Measurements from ENCODE around the gene C4BPA.
A peak's percentile ranks its signal among the peaks of the same experiment; 100 is the strongest.

Gene C4BPA

DNA sequence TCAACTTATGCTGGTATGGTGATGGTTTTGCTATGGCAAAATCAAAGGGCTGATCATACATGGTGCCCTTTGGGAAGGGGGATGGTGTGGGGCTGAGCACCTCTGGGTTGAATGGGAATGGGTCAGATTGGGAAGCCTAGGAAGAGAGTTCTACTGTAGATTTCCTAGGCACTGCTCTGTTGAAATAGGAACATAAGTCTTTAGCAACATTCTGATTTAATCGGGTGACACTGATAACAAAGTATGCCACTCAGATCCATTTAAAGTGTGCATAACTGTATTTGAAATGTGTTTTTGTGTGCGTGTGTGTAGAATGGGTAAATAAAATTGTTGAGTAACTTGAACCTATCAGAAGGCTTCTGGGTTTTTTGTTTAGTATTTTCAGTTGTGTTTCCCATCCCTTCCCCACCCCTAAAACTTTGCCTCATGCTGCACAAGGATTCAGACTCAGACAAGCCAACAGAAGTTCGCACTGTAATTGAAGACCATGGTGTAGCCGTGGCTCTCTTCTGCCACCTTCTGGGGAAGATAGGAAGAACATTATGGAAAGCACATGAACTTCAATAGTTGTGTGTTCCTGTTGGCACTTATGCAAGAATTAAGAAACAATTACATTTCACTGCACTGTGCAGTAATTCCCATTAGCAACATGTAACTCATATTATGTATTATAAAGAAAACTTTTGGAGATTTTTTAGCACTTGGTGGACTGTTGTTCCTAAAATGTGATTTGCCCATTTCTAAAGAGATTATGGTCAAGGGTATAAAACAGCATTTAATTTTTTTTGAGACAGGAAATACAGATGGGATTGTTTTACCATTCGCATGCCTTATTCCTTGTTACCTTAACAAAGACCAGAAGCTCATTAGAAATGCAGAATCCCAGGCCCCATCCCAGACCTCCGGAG is 26.3 kb upstream of the C4BPA start:
- peak; percentile 80 for DNase-seq

DNA sequence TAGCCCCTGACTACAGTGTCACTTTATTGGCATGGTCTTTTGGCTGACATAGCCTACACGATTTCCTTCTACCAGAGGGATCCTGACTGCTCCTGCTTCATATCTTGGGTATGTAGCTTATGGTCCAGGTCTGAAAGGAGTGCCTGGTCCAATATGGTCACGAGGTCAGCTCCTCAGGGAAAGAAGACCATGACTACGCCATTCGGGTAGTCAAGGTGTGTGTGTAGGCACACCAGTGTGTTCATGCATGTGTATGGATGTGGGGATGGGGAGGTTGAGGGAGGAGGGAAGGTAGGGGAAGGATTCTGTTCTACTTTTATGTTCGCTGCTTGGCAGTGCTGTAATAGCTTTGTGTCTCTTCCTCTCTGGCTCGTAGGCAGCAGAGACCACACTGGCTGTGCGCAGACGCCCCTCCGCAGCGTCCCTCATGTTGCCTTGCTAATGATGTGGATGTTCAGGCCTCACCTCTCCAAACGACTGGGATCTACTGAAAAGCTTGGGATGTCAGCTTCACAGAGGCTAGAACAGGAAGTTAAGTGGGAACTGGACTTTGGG is 25.4 kb upstream of the C4BPA start:
- DNase-seq = no peak

DNA sequence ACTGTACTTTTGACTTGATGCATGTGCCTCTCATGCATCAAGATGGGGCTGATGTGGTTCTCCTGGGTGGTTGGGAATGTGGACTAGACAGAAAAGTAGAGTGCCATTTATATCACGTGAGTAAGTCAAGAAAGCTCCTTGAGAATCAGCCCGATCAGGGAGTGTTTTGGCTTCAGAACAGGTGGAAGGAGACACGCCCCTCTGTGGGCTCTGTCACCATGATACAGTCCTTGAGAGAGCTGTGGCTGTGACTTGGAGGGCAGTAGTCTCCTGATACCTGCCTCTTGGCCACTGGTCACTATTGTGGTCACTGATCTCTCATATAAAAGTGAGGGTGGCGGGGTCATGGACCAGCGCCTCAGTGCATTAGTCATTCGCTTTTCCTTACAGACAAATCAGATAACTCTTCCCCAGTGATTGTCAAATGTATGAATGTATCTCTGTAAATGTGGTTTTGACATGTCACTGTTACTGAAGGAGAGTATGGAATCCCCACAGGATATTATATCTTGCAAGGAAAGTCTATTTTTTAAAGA is 24.3 kb upstream of the C4BPA start:
- no peak for DNase-seq

DNA sequence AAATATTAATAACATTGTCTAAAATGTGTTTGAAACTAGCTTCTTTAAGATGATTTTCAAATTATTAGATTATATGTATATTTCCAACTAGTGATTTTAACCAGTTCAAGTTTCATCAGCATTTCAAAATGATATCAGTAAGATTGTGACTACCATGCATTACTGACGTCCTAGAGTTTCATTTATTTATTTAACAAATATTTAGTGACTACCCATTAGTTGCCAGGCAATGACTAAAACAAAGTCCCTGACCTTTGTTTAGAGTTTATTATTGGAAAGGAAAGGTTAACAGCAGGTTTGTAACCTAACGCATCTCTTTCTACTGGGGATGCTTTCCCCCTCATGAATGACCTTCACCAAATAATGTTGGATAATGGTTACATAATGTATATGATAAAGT is 22.9 kb upstream of the C4BPA start:
- no peak for DNase-seq

DNA sequence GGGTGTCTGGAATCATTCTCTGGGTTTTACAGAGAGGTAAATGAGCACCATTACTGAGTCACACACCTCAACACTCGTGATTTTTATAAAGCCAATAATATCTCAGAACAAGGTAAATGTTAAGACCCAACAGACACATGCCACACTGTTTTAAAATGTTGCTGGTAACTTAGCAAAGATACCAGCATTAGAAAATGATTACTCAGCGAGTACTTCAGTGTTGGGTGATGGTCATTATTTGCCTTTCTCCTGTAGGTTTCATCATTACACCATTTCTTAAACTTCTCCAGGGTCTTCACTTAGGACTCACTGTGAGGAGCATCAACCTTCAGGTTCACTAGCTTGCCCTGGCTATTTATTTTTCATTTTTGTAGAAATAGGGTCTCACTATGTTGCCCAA is 22.2 kb upstream of the C4BPA start:
- no peak for DNase-seq

DNA sequence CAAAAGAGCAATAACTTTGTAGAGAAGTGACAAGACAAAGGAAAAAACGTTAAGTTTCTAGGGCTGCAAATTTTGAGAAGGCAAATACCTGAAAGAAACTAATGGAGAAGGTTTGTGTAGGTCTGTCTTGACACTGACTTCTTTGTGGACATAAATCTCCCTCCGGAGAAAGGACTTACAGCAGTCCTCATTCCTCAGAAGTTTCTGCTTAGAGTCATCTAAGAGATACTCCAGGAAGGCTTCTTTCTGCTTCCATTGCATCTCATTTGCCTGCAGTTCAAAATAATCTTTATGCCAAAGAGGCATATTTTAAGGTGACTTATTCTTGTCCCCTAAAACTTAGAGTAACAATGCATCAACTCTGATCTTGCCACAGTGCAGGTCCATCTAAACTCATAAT is 19.8 kb upstream of the C4BPA start:
- no peak for DNase-seq

DNA sequence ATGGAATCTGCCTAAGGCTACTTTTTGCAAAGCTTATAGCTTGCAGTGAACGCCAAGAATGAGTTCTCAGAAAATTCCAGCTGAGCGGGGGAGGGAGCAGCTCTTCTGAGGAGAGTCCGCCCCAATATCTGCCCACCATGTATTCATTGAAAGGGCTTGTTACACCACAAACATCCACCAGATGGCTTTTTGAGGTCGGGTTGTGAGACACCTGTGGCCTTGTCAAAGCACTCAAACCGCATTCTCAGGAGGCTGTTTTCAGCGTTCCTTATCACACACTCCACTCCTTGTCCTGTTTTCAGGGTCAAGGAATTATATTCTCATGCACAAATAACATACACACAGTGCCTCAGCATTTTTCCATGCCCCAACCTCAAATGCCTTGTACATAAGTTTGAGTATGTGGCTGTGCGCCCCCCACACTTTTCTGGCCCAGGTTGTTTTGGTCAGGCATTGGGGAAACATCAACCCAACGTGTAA is 19.3 kb upstream of the C4BPA start:
- peak; percentile 62 for DNase-seq

DNA sequence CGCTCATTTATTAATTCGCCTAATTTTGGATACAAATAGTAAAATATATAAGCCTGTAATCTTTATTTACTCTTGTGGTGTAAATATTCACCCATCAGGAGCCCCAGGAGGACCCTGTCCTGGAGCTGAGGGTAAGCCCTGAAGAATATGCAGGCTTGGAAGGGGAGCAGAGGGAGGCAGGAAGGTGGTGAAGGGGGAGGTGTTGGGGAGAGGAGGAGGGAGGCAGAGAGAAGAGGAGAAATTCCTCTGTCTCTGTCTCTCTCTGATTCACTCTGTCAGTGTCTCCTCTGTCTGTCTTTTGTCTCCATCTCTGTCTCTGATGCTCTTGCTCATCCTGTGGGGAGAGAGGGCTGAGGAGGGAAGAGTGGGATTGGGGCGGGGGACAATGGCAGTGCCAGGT is 18.1 kb upstream of the C4BPA start:
- DNase-seq = no peak

DNA sequence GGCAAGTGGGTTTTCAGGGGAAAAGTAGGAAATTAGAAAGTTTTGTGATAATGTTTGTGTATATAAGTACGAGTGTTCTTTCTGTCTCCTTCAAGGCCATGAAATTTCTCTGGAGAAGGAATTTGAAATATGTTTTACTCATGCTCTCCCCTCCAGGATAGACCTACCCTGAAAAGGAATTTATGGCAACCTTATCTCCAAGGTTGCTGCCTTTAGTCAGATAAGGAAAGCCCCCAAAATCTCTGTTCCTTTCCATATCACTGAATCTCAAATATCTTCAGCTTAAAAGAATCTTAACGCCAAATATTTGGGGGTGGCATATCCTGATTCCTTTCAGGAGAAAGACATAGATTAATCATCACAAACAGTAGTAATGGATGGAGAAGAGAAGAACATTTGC is 15.9 kb upstream of the C4BPA start:
- DNase-seq = no peak

DNA sequence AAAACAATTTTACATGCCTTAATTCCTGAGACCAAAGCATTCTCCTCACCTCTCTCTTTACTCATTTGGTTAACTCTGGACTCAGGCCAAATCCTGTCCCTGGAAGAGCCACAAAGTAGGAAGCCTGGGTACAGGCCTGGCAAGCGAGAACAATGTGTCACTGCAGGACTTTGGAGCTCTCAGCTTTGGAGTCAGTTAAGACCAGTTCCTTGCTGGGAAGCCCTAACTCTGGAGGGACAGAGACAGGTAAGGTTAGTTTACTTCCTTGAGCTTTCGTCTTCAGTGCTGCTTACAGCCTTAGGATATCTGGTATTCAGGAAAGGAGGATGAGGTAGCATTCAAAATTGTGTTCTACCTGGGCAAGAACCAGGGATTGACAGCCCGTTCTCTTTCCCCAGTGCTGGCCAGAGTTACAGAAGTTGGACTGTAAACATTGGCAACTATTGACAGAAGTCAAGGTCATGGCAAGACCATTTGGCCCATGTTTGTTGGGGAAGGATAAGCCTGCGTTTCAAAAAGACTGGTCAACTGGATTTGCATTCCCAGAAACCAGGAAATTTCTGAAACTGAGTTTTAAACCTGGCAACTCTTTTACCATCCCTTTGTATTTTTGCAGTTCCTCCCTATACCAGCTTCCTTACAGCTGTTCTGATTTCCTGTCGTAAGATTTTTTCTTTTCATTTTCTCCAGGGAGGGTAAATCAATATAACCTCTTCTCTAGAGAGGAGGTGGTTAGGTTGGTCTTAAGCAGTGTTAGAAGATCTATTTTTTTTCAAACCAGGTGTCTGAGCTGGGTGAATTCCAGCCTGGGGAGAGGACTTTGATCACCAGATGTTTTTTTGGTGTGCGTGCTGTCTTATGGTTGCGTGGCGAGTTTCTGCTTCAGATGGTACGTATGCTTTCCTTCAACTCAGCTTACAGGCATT is 15.1 kb upstream of the C4BPA start, which contains the start of gene C4BPB:
C4BPB (plus strand) TSS at position 160 of the 926 bp plus-strand sequence; CDS start at position 832, 672 bp downstream.
- DNase-seq = no peak

DNA sequence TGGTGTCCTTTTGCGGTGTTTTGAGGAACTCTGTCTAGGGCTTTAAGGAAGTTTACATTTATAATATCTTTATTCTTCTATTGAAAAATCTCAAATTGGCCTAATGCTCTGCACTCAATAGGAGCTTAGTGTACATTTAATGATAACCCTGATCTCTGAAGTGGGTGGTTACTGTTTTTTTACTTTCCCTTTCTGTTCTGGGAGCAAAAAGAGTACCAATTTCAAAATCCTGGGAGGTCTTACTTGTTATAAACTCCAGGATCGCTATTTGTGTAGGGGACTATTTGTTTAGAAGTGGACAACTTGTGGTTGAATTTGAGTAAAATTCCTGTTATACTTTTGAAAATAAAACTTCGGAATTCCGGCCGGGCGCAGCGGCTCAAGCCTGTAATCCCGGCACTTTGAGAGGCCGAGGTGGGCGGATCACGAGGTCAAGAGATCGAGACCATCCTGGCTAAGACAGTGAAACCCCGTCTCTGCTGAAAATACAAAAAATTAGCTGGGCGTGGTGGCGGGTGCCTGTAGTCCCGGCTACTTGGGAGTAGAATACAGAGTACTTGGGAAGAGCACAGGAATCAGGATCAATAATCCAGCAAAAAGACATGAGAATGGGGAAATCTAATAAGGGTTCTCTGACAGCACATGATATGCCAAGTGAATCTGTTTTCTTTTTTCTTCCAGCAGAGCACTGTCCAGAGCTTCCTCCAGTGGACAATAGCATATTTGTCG is 14.2 kb upstream of the C4BPA start:
- DNase-seq = no peak

DNA sequence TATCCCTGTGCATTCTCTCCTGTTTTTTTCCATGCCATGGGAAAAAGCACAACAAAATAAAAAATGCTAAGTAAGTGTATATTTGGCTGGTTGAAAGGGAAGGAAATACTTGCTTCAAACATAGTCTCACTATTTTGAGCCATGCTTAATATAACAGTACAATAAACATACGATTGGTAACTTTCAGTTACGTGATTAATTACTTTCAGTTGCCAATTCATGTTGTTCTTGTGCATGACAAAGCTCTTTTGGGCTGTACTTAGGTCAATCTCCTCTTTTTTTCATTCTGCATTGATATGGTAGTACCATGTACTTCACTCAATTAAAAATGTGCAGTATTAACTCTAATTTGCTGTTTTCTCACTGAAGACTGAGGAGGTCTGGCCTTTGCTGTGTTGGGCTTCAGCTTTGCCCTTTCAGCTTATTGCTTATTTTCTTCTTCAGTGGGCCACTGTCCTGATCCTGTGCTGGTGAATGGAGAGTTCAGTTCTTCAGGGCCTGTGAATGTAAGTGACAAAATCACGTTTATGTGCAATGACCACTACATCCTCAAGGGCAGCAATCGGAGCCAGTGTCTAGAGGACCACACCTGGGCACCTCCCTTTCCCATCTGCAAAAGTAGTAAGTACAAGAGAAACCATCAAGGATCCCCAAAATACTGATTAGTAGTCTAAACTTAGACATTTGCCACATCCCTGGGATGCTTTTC is 12.7 kb upstream of the C4BPA start:
- DNase-seq = no peak

DNA sequence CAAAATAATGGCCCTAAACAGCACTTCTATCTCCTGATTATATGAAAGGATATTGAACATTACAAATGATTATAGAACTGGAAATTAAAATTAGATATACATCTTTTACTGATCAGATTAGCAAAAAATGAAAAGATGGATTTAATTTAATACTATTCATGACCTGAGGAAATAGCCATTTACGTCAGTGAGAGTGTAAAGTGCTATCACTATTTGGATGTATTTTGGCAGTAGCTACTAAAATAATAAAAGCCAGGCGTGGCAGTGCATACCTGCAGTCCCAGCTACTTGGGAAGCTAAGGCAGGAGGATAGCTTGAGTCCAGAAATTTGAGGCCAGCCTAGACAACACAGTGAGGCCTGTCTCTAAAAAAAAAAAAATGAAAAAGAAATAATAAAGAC is 10.1 kb upstream of the C4BPA start:
- DNase-seq = no peak

DNA sequence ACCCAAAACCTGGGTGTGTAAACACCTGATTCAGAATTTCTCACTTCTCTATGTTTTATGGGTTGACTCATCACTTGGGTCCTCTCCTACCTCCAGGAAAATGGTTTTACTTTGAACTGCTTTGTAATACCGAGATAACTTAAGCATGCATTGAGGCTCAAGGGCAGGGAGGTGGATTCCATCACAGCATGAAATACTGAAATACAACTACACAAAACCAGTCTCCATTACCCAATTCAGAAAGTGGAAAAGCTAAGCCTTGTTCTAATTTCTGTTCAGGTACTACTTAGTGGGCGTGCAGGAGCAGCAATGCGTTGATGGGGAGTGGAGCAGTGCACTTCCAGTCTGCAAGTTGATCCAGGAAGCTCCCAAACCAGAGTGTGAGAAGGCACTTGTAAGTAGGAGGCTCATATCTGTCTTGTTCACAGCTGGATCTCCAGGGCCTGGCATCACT is 6.1 kb upstream of the C4BPA start:
- DNase-seq = no peak

DNA sequence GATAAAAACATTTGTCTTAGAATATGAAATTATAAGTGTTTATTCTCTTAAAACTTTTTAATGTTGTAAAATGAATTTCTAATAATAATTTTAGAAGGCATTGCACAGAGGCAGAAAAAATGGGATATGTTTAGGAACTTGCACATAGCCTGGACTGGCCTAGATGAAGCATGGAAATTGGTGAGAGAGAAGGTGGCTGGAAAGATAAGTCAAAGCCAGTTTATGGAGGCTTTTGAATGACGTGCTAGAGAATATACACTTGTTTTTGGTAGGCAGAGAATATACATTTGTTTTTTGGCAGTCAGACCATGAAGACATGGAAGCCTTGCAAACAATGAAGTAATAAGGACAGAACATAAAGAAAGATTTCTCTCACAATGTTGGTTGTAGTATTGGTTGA is 2.3 kb upstream of the C4BPA start:
- no peak for DNase-seq

DNA sequence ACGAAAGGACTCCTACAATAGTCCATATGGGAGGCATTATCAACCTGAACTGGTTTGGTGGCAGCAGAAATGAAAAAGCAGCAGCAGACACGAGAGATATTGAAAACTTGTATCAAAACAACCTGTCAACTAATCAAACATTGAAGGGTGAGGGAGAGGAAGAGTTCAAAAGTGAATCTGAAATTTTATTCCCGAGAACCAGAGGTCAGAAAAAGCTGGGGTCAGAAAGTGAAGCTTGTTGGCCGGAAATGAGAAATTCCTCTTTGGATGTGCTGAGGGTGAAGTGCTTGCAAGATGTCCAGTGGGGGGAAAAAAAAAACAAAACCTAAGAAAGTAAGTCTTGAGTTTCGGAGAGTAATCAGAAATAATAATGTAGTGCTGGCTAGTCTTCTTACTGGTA is 1.9 kb upstream of the C4BPA start:
- DNase-seq = no peak

DNA sequence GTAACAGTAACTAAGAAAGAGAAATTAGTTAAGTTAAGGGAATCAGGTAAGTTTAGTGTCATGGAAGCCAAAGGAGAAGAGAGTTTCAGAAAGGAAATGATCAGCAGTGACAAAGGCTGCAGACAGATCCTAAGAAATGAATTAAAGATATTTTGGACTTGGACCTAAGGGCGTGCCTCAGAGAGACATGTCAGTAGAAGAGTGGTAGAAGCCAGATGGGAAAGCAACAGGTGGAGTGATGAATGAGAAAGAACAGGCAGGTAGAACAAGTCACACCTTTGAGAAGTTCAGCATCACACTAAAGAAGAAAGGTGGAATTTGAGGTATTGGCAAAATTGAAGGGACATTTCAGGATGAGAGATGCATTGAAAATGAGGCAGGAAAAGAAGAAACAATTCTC is 1.4 kb upstream of the C4BPA start:
- DNase-seq = no peak

DNA sequence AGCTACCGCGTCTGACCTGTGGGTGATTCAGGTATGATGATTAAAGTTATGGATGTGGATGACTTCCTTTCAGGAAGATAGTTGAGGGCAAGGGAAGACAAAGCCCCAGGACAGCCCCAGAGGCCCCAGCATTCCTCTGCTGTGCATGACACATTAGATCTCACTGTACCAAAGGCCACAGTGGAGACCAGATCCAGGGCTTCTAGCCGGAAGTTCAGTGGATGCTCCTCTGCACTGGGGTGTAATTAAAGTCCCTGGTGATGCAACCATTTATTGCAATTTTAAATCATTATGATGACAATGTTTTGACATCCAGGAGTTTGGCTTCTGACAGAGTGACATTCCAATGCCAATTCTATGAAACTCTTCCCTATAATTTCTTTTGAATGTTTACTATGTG is 5.0 kb downstream of the C4BPA start:
- DNase-seq = no peak

DNA sequence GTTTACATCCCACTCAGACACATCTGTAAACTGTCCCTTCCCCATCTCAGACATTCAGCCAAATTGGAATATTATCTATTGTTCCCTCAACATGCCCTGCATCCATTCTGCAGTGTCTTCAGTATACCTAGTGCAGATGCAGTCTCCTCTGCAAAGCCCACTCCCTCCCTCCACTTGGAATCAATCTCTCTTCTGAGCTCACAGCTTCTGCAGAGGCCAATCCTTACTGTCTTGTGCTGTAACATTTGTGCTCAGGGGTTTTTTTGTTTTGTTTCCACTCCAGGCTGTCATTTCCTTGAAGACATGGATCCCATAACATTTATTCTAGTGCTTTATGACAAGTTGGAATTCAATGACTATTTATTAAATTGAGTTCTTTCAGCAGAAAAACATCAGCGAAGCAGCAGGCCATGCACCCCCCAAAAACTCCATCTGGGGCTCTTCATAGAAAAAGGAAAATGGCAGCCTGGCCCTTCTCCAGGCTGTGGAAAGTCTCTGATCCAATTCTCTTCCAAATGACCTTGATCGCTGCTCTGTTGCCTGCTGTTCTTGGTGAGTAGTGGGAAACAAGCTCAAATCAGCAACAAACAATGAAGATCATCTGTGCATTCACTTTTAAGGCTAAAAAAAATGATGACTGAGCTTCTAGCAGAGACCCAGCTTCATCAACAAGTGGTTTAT is 8.7 kb downstream of the C4BPA start:
- DNase-seq = no peak

DNA sequence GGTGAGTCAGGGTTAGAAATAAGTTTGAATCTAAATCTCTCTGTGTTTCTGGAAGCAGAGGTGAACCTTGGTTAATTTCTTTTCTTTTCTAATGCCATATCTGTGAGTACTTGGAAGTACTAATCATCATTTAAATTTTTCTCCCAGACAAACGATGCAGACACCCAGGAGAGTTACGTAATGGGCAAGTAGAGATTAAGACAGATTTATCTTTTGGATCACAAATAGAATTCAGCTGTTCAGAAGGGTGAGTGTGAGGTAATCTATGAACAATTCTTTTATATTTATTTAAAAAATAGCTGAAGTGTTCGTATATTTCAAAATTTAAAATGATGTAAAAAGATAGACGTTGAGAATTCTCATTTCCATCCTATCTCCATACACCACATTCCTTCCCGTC is 11.2 kb downstream of the C4BPA start:
- no peak for DNase-seq

DNA sequence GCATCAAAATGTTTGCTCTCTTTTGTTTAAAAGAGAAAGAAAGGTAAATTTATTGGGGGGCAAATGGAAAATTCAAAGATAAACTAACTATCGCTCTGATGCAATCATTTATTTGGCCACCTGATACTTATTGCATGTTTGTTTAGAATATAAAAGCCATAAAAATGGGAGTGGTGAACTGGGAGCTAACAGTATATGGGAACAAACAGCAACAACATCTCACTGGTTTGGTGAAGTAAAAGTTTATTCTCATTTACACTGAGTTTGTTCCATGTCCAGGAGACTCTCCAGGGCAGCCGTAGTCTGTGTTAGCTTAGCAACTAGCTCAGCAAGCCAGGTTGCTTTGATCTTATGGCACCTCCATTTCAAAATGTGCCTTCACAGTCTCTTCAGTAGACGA is 20.4 kb downstream of the C4BPA start:
- no peak for DNase-seq
